ENCODE data around the gene RAB3C. TPM values are rescaled to one million over a fixed set of nuclear protein-coding genes. Genes with fewer than 3 reads are reported as not detected.

Gene RAB3C
- total RNA-seq, 2 donors from 2014 or later, result 2.3 to 45.2 TPM

DNA sequence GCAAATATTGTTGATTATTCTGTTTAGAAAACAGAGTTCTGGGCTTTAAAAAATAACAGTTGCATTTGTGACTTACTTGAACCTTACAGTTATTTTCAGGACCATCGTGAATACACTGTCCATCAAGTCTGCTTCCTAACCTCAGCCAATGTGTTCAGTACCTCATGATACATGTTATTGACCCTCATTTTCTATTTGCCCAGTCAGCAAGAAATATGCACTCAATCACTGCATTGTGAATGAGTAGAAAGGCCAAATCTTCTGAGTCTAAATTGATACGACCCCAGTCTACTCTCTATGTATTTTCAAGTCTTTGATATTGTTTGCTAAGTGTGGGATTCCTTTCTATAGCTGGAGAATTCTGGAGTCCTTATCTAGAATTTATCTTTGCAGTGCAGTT is 156.2 kb downstream of the RAB3C start:
- Histone ChIP-seq H3K4me3 (no peak overlapping the region), H3K4me1 (no peaks in the 10 kb centered on the region), H3K36me3 (replicated peaks in 1 of 2; ENCODE audit: insufficient read depth in 1 of 2, low read depth in 2 of 2) (no peaks in the 10 kb centered on the region), H3K27me3 (no peaks in the 10 kb centered on the region), H3K9me3 (no peaks in the 10 kb centered on the region), H3K27ac (no peak overlapping the region)
- 73 to 80% methylated on average over 2 of the region's 2 CpGs for WGBS, 2 donors
- DNase-seq (no peak), ATAC-seq (no peak)
- intact Hi-C loops (cut with DNase I), result no loop called here
- no peak for TF ChIP-seq POLR2A (IDR thresholded peaks at IDR 0.05)
- TF ChIP-seq, protein P1, sequence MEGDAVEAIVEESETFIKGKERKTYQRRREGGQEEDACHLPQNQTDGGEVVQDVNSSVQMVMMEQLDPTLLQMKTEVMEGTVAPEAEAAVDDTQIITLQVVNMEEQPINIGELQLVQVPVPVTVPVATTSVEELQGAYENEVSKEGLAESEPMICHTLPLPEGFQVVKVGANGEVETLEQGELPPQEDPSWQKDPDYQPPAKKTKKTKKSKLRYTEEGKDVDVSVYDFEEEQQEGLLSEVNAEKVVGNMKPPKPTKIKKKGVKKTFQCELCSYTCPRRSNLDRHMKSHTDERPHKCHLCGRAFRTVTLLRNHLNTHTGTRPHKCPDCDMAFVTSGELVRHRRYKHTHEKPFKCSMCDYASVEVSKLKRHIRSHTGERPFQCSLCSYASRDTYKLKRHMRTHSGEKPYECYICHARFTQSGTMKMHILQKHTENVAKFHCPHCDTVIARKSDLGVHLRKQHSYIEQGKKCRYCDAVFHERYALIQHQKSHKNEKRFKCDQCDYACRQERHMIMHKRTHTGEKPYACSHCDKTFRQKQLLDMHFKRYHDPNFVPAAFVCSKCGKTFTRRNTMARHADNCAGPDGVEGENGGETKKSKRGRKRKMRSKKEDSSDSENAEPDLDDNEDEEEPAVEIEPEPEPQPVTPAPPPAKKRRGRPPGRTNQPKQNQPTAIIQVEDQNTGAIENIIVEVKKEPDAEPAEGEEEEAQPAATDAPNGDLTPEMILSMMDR (IDR thresholded peaks at IDR 0.05), result no peak

DNA sequence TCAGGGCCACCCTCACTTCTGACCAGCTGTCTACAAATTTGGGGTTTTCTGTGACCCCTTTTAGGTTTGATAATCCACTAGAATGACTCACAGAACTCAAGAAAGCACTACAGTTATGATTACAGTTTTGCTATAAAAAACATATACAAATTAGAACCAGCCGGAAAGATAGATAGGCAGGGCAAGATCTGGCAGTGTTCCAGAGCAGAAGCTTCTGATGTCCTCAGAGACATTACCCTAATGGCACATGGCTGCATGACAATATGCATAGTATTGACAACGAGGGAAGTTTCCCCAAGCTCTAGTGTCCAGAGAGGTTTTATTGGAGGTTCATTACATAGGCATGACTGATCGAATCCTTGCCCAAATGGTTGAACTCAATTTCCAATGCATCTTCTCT is 158.1 kb downstream of the RAB3C start:
- Histone ChIP-seq H3K9me3 (no peaks in the 10 kb centered on the region), H3K36me3 (replicated peaks in 1 of 2; ENCODE audit: insufficient read depth in 1 of 2, low read depth in 2 of 2) (no peaks in the 10 kb centered on the region), H3K4me3 (no peak overlapping the region), H3K4me1 (no peaks in the 10 kb centered on the region), H3K27me3 (no peaks in the 10 kb centered on the region), H3K27ac (no peak overlapping the region)
- 90 to 96% methylated on average over 3 of the region's 3 CpGs for WGBS, 2 donors
- intact Hi-C loops (cut with DNase I), result no loop called here
- DNase-seq, result no peak
- ATAC-seq, result no peak
- no peak for TF ChIP-seq POLR2A (IDR thresholded peaks at IDR 0.05)
- TF ChIP-seq, protein P1 (IDR thresholded peaks at IDR 0.05), result no peak

DNA sequence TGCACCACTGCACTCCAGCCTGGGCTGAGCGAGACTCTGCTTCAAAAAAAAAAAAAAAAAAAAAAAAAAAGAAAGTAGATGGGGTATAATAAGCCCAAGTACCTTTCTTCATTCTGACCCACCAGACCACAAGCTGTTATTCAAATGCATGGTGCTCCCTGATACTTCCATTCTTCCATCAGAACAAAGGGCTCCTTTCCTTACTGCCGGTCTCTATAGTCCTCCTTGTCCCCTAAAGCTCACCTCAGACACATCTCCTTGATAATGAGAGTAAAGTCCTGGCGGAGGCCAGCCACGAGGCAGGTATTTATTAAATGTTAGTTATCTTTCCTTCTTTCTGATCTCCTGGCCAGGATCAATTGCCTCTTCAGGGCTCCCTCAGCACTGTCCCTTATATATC is 162.5 kb downstream of the RAB3C start:
- Histone ChIP-seq H3K36me3 (replicated peaks in 1 of 2; ENCODE audit: insufficient read depth in 1 of 2, low read depth in 2 of 2) (no peaks in the 10 kb centered on the region), H3K27me3 (no peaks in the 10 kb centered on the region), H3K9me3 (no peaks in the 10 kb centered on the region), H3K27ac (no peak overlapping the region), H3K4me1 (no peaks in the 10 kb centered on the region), H3K4me3 (no peak overlapping the region)
- intact Hi-C loops (cut with DNase I), result no loop called here
- ATAC-seq (no peak), DNase-seq (no peak)
- WGBS, 2 donors, result 85 to 94% methylated on average over 4 of the region's 4 CpGs
- TF ChIP-seq POLR2A (IDR thresholded peaks at IDR 0.05), result no peak
- TF ChIP-seq, protein P1 (IDR thresholded peaks at IDR 0.05), result no peak

DNA sequence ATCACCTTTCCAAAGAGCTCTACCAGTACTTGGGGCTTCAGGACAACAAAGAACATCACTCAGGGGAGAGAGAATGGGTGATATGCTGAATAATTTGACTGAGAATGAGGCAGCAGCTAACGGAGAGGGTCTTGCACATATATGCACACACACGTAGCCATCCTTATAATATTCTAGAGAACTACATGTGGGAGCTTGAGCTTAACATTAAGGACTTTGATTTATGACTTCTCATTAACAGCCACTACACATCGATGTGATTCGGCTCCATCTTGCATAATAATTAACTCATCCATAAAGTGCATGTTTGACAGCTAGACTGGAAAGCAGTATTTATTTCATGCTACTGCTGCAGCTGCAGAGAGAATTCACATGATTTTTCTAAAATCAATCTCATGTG is 163.4 kb downstream of the RAB3C start:
- 35 to 41% methylated on average over 4 of the region's 4 CpGs for WGBS, 2 donors
- Histone ChIP-seq H3K36me3 (replicated peaks in 1 of 2; ENCODE audit: insufficient read depth in 1 of 2, low read depth in 2 of 2) (no peaks in the 10 kb centered on the region), H3K27ac (no peak overlapping the region), H3K4me3 (no peak overlapping the region), H3K4me1 (no peaks in the 10 kb centered on the region), H3K27me3 (no peaks in the 10 kb centered on the region), H3K9me3 (no peaks in the 10 kb centered on the region)
- intact Hi-C loops (cut with DNase I), result no loop called here
- no peak for ATAC-seq
- TF ChIP-seq, protein P1 (IDR thresholded peaks at IDR 0.05), result no peak
- no peak for TF ChIP-seq POLR2A (IDR thresholded peaks at IDR 0.05)
- no peak for DNase-seq

DNA sequence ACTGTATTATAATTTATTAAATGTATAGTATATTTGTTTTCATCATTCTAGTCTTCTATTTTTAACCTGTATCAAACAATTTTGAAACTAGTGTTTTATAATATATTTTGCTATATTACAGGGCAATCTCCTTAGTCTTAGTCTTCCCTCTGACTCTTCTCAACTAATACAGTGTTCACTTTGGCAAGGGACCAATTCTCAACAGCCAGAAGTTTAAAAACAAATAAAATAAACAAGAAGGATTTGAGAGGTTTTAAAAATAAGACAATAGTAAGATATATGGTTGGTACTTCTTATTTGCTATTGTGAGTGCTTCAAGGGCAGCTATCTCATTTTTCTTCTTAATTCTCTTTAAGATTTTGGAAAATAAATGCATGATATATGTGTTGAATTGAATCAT is 167.2 kb downstream of the RAB3C start:
- intact Hi-C loops (cut with DNase I), result no loop called here
- DNase-seq (no peak), ATAC-seq (no peak)
- H3K27me3 ChIP-seq, result no peaks in the 10 kb centered on the region
- no peaks in the 10 kb centered on the region for H3K4me1 ChIP-seq
- no peak overlapping the region for H3K4me3 ChIP-seq
- H3K27ac ChIP-seq, result no peak overlapping the region
- no peaks in the 10 kb centered on the region for H3K36me3 ChIP-seq (replicated peaks in 1 of 2; ENCODE audit: insufficient read depth in 1 of 2, low read depth in 2 of 2)
- TF ChIP-seq POLR2A (IDR thresholded peaks at IDR 0.05), result no peak
- TF ChIP-seq, protein P1 (IDR thresholded peaks at IDR 0.05), result no peak
- no peaks in the 10 kb centered on the region for H3K9me3 ChIP-seq

Measured in body of pancreas (tissue), 4 donors.